ENCODE measurements around the gene SETD7.

The SETD7 gene

GRCh38 chr4:139501117-139501516 lies 54.9 kb downstream of the SETD7 start:
- ATAC-seq, result no peak
- TF ChIP-seq ZFP3 (CRISPR knock-in tag; IDR thresholded peaks at IDR 0.05) (no peak), TSHZ2 (CRISPR knock-in tag; IDR thresholded peaks at IDR 0.05) (no peak), BACH2 (CRISPR knock-in tag; IDR thresholded peaks at IDR 0.05; ENCODE audit: borderline replicate concordance) (no peak), PPARA (CRISPR knock-in tag; IDR thresholded peaks at IDR 0.05; ENCODE audit: borderline replicate concordance) (no peak), OSR1 (CRISPR knock-in tag; IDR thresholded peaks at IDR 0.05) (no peak), ZNF8 (CRISPR knock-in tag; IDR thresholded peaks at IDR 0.05) (no peak), ZC3H10 (CRISPR knock-in tag; IDR thresholded peaks at IDR 0.05) (no peak), GLIS3 (CRISPR knock-in tag; IDR thresholded peaks at IDR 0.05) (no peak), TOX (CRISPR knock-in tag; IDR thresholded peaks at IDR 0.05; ENCODE audit: borderline replicate concordance) (no peak), ZFP30 (CRISPR knock-in tag; IDR thresholded peaks at IDR 0.05) (no peak), ZNF70 (CRISPR knock-in tag; IDR thresholded peaks at IDR 0.05) (no peak), CREB5 (CRISPR knock-in tag; IDR thresholded peaks at IDR 0.05; ENCODE audit: low read depth) (no peak)

- TF ChIP-seq POU6F1 (CRISPR knock-in tag; IDR thresholded peaks at IDR 0.05; ENCODE audit: borderline replicate concordance, low read depth) (no peak), BACH2 (CRISPR knock-in tag; IDR thresholded peaks at IDR 0.05; ENCODE audit: borderline replicate concordance) (no peak), ZFP3 (CRISPR knock-in tag; IDR thresholded peaks at IDR 0.05) (no peak), ESRRG (CRISPR knock-in tag; IDR thresholded peaks at IDR 0.05) (no peak), TSHZ2 (CRISPR knock-in tag; IDR thresholded peaks at IDR 0.05) (no peak), ZNF70 (CRISPR knock-in tag; IDR thresholded peaks at IDR 0.05) (no peak), ARNTL (CRISPR knock-in tag; IDR thresholded peaks at IDR 0.05; ENCODE audit: borderline replicate concordance, low read depth) (no peak), OSR1 (CRISPR knock-in tag; IDR thresholded peaks at IDR 0.05) (no peak), TOX (CRISPR knock-in tag; IDR thresholded peaks at IDR 0.05; ENCODE audit: borderline replicate concordance) (no peak), ZFP30 (CRISPR knock-in tag; IDR thresholded peaks at IDR 0.05) (no peak), GLIS3 (CRISPR knock-in tag; IDR thresholded peaks at IDR 0.05) (no peak), PATZ1 (CRISPR knock-in tag; IDR thresholded peaks at IDR 0.05; ENCODE audit: borderline replicate concordance) (no peak), TCF4 (CRISPR knock-in tag; IDR thresholded peaks at IDR 0.05; ENCODE audit: borderline replicate concordance) (no peak), SNAI2 (CRISPR knock-in tag; IDR thresholded peaks at IDR 0.05) (no peak), CREB5 (CRISPR knock-in tag; IDR thresholded peaks at IDR 0.05; ENCODE audit: low read depth) (no peak), RARB (CRISPR knock-in tag; IDR thresholded peaks at IDR 0.05) (no peak), PPARA (CRISPR knock-in tag; IDR thresholded peaks at IDR 0.05; ENCODE audit: borderline replicate concordance) (no peak)
- ATAC-seq, result no peak
Observed at GRCh38 chr4:139499186-139499585, 56.8 kb downstream of the SETD7 start.
